ENCODE results near the gene TUBGCP2. TPM values are rescaled to one million over a fixed set of nuclear protein-coding genes. Genes with fewer than 3 reads are reported as not detected.

The TUBGCP2 gene
- total RNA-seq, 2 donors from 2014 or later = 53.3 to 58.2 TPM

DNA sequence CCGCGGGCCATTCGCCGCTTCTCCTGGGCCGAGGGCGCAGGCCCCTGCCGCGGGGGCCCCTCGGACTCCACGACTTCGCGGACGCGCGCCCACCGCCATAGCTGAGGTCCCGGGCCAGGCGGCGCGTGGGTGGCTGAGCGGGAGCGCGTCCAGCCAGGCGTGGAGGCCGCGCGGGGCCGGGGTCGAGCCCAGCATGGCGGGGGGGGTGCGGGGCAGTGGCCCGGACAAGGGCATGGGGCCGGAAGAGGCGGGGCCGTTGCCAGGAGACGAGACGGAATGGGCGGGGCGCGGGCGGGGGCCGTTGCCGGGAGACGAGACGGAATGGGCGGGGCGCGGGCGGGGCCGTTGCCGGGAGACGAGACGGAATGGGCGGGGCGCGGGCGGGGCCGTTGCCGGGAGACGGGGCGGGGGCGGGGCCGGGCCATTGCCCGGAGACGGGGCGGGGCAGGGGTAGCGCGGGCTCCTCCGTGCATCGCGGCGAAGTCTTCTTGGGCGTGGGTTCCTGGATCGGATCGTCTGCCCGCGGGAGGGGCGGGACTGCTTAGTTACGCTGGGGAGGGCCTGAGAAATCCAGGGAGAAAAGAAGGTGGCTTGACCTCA is 46.8 kb downstream of the TUBGCP2 start:
- peak; percentile 84 to 90 for ATAC-seq
- Mint-ChIP-seq H3K4me1 (ENCODE audit: low read depth in 2 of 2) (peaks cover 28 to 42% of the 10 kb centered on the region in 2 donors), H3K27ac (peak overlapping the region in 1 of 2 donors; percentile 59)

GRCh38 chr10:133260895-133261725 is 47.6 kb downstream of the TUBGCP2 start:
- no peaks in the 10 kb centered on the region for H3K27me3 Mint-ChIP-seq
- DNase-seq (ENCODE audit: low spot score) (peak; percentile 76), ATAC-seq (peak; percentile 68 to 78)
- H3K4me1 Mint-ChIP-seq (ENCODE audit: low read depth in 2 of 2) = peaks cover 28 to 42% of the 10 kb centered on the region in 2 donors
- H3K27ac Mint-ChIP-seq = peak overlapping the region; percentile 59 to 64
- H3K9me3 Mint-ChIP-seq = no peaks in the 10 kb centered on the region
- H3K36me3 Mint-ChIP-seq = no peaks in the 10 kb centered on the region
- peak overlapping the region; percentile 78 for H3K4me3 Mint-ChIP-seq

More for the DNA sequence above, 46.8 kb downstream of the TUBGCP2 start:
- H3K9me3 Mint-ChIP-seq = no peaks in the 10 kb centered on the region
- H3K27me3 Mint-ChIP-seq = no peaks in the 10 kb centered on the region
- H3K4me3 Mint-ChIP-seq = peak overlapping the region; percentile 78
- H3K36me3 Mint-ChIP-seq = no peaks in the 10 kb centered on the region
- DNase-seq (ENCODE audit: low spot score) = peak; percentile 88

DNA sequence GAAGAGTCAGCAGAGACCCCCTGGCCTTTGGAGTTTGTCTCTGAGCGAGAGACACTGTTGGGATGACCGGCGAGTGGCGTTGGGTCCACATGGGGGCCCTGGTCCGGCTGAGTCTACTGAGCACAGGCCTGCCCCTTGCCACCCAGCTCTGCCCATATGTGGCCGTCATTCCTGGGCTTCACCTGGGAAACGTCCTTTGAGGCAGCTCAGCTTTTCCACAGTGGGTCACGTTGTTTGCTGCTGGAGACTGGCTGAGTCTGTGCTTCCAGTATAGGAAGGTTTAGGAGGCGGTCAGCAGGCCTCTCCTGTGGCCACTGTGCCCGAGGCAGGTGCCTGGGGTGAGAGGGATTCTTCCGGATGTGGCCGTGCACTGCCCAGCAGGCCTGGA is 49.1 kb downstream of the TUBGCP2 start:
- H3K27me3 Mint-ChIP-seq = no peaks in the 10 kb centered on the region
- no peaks in the 10 kb centered on the region for H3K9me3 Mint-ChIP-seq
- H3K4me3 Mint-ChIP-seq = peak overlapping the region; percentile 78
- H3K27ac Mint-ChIP-seq = peak overlapping the region; percentile 58 to 64
- H3K4me1 Mint-ChIP-seq (ENCODE audit: low read depth in 2 of 2) = peaks cover 26 to 32% of the 10 kb centered on the region in 2 donors
- no peaks in the 10 kb centered on the region for H3K36me3 Mint-ChIP-seq
- ATAC-seq (no peak), DNase-seq (ENCODE audit: low spot score) (no peak)

- H3K27ac Mint-ChIP-seq = peak overlapping the region; percentile 58 to 64
- H3K9me3 Mint-ChIP-seq = no peaks in the 10 kb centered on the region
- no peaks in the 10 kb centered on the region for H3K36me3 Mint-ChIP-seq
- H3K4me1 Mint-ChIP-seq (ENCODE audit: low read depth in 2 of 2) = peaks cover 20 to 28% of the 10 kb centered on the region in 2 donors
- peak overlapping the region; percentile 78 for H3K4me3 Mint-ChIP-seq
- DNase-seq (ENCODE audit: low spot score) (peak; percentile 81), ATAC-seq (peak; percentile 45 to 47)
- H3K27me3 Mint-ChIP-seq = no peaks in the 10 kb centered on the region
Measured at GRCh38 chr10:133258818-133259601, 49.7 kb downstream of the TUBGCP2 start.

GRCh38 chr10:133258066-133258817 is 50.4 kb downstream of the TUBGCP2 start:
- H3K36me3 Mint-ChIP-seq = no peaks in the 10 kb centered on the region

GRCh38 chr10:133257489-133258065 is 51.1 kb downstream of the TUBGCP2 start:
- ATAC-seq (no peak), DNase-seq (ENCODE audit: low spot score) (no peak)
- no peaks in the 10 kb centered on the region for H3K36me3 Mint-ChIP-seq
- no peaks in the 10 kb centered on the region for H3K27me3 Mint-ChIP-seq
- H3K4me1 Mint-ChIP-seq (ENCODE audit: low read depth in 2 of 2) = peaks cover 20 to 25% of the 10 kb centered on the region in 2 donors
- peak overlapping the region; percentile 21 for H3K4me3 Mint-ChIP-seq
- no peak overlapping the region for H3K27ac Mint-ChIP-seq
- H3K9me3 Mint-ChIP-seq = no peaks in the 10 kb centered on the region

More at GRCh38 chr10:133258066-133258817, 50.4 kb downstream of the TUBGCP2 start:
- ATAC-seq = no peak
- Mint-ChIP-seq H3K4me3 (peak overlapping the region; percentile 17), H3K9me3 (no peaks in the 10 kb centered on the region), H3K4me1 (ENCODE audit: low read depth in 2 of 2) (peaks cover 20 to 25% of the 10 kb centered on the region in 2 donors), H3K27ac (no peak overlapping the region), H3K27me3 (no peaks in the 10 kb centered on the region)
- no peak for DNase-seq (ENCODE audit: low spot score)

- no peak overlapping the region for H3K27ac Mint-ChIP-seq
- H3K27me3 Mint-ChIP-seq = peaks cover 0 to 2% of the 10 kb centered on the region in 2 donors
- H3K36me3 Mint-ChIP-seq = no peaks in the 10 kb centered on the region
- H3K9me3 Mint-ChIP-seq = no peaks in the 10 kb centered on the region
- H3K4me1 Mint-ChIP-seq (ENCODE audit: low read depth in 2 of 2) = peaks cover 18 to 19% of the 10 kb centered on the region in 2 donors
- ATAC-seq (no peak), DNase-seq (ENCODE audit: low spot score) (no peak)
- no peak overlapping the region for H3K4me3 Mint-ChIP-seq
Measured at GRCh38 chr10:133255323-133255722, 53.3 kb downstream of the TUBGCP2 start.

DNA sequence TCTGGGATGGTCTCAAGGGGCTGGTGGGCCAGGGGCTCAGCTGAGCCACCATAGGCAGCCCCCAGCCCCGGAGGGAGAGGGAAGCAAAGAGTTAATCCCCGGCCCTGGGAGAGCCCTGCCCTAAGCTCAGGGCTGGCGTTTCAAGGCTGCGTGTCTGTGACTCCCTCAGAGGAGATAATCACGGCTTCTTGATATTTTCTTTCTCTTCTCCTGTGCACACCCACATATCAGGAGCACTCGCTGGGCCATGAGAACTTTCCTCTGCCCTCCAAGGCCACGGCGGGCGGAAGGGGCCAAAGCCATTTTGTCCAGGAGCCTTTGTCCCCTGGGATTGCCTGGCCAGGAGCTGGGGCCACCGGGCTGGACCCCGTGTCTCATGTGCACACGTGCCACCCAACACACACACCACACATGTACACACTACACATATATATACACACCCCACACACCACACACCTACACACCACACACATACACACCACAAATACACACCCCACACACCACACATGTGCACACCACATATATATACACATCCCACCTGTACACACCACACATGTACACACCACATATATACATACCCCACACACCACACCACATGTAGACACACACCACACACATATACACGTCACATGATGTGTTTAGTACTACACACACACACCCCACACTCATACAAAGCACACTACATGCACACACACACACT is 54.1 kb downstream of the TUBGCP2 start:
- Mint-ChIP-seq H3K9me3 (no peaks in the 10 kb centered on the region), H3K27me3 (peaks cover 0 to 4% of the 10 kb centered on the region in 2 donors), H3K4me3 (no peak overlapping the region), H3K36me3 (no peaks in the 10 kb centered on the region), H3K4me1 (ENCODE audit: low read depth in 2 of 2) (peaks cover 10 to 13% of the 10 kb centered on the region in 2 donors), H3K27ac (no peak overlapping the region)
- DNase-seq (ENCODE audit: low spot score) = no peak
- no peak for ATAC-seq

DNA sequence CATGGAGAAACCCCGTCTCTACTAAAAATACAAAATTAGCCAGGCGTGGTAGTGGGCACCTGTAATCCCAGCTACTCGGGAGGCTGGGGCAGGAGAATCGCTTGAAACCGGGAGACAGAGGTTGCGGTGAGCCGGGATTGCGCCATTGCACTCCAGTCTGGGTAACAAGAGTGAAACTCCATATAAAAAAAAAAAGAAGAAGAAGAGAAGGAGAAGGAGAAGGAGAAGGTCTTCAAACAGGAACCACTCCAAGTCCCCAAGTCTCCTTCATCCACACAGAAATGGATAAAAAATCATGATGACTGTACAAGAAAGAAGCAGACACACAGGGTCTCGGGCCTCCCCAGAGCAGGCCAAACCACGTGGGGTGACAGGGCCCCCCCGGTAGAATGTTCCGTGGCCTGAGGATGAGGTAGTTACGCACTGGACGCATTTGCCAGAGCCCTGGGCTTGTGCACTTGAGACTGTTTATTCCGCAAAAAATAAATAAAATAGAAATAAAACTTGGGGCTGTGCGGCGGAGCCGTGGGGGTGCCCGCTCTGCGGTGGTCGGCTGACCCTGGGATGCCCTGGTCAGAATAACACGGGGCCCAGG is 55.2 kb downstream of the TUBGCP2 start:
- peaks cover 0 to 4% of the 10 kb centered on the region in 2 donors for H3K27me3 Mint-ChIP-seq
- peaks cover 4 to 11% of the 10 kb centered on the region in 2 donors for H3K4me1 Mint-ChIP-seq (ENCODE audit: low read depth in 2 of 2)
- no peaks in the 10 kb centered on the region for H3K9me3 Mint-ChIP-seq
- H3K36me3 Mint-ChIP-seq = no peaks in the 10 kb centered on the region
- ATAC-seq = no peak
- no peak overlapping the region for H3K4me3 Mint-ChIP-seq
- H3K27ac Mint-ChIP-seq = no peak overlapping the region
- no peak for DNase-seq (ENCODE audit: low spot score)

DNA sequence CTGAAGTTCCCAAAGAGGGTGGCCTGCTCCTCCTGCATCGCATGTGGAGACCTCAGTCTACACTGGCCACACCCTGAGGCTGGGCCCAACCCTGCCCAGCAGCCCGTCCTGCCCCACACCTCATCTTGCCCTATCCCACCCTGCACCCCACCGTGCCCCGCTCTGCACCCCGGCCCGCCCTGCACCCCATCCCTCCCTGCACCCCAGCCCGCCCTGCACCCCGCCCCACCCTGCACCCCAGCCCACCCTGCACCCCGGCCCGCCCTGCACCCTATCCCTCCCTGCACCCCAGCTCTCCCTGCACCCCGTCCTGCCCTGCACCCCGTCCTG is 56.5 kb downstream of the TUBGCP2 start:
- no peak for ATAC-seq
- H3K4me1 Mint-ChIP-seq (ENCODE audit: low read depth in 2 of 2) = peaks cover 0 to 5% of the 10 kb centered on the region in 2 donors
- no peaks in the 10 kb centered on the region for H3K36me3 Mint-ChIP-seq
- H3K4me3 Mint-ChIP-seq = no peak overlapping the region
- no peak overlapping the region for H3K27ac Mint-ChIP-seq
- no peaks in the 10 kb centered on the region for H3K9me3 Mint-ChIP-seq
- H3K27me3 Mint-ChIP-seq = peaks cover 0 to 4% of the 10 kb centered on the region in 2 donors
- no peak for DNase-seq (ENCODE audit: low spot score)

- Mint-ChIP-seq H3K27ac (no peak overlapping the region), H3K27me3 (peaks cover 0 to 4% of the 10 kb centered on the region in 2 donors), H3K36me3 (no peaks in the 10 kb centered on the region)
Measured at GRCh38 chr10:133251388-133252222, 57.1 kb downstream of the TUBGCP2 start.

More at GRCh38 chr10:133251388-133252222, 57.1 kb downstream of the TUBGCP2 start:
- no peak for DNase-seq (ENCODE audit: low spot score)
- H3K9me3 Mint-ChIP-seq = no peaks in the 10 kb centered on the region
- peaks cover 0 to 5% of the 10 kb centered on the region in 2 donors for H3K4me1 Mint-ChIP-seq (ENCODE audit: low read depth in 2 of 2)
- no peak overlapping the region for H3K4me3 Mint-ChIP-seq
- no peak for ATAC-seq

Measured in natural killer cell treated with Interleukin-12 subunit alpha and Interleukin-12 subunit beta and Interleukin-15 and Interleukin-18, amount 100 ng/mL, for 72 hours (primary cell).